Measurements from ENCODE around the gene R3HCC1L. TPM values are rescaled to one million over a fixed set of nuclear protein-coding genes. Genes with fewer than 3 reads are reported as not detected.

Gene R3HCC1L
- total RNA-seq, 6 donors from 2014 or later: 13.2 to 24.1 (median 16.3) TPM

GRCh38 chr10:98272656-98273055, 138.2 kb downstream of the R3HCC1L start:
- Histone ChIP-seq H3K4me3 (no peak overlapping the region), H3K9me3 (no peaks in the 10 kb centered on the region), H3K27ac (no peak overlapping the region), H3K36me3 (no peaks in the 10 kb centered on the region), H3K27me3 (peaks cover 0 to 9% (median 0%) of the 10 kb centered on the region in 4 donors), H3K4me1 (peaks cover 16 to 23% (median 21%) of the 10 kb centered on the region in 4 donors)
- 74 to 79% methylated on average over 10 of the region's 10 CpGs for WGBS, 2 donors
- no peak for ATAC-seq (ENCODE audit: low FRiP score in 2 of 2)
- no peak for DNase-seq
- TF ChIP-seq POLR2A (IDR thresholded peaks at IDR 0.05) (no peak), EP300 (IDR thresholded peaks at IDR 0.05) (no peak), CTCF (IDR thresholded peaks at IDR 0.05) (no peak), POLR2AphosphoS5 (IDR thresholded peaks at IDR 0.05) (no peak)

DNA sequence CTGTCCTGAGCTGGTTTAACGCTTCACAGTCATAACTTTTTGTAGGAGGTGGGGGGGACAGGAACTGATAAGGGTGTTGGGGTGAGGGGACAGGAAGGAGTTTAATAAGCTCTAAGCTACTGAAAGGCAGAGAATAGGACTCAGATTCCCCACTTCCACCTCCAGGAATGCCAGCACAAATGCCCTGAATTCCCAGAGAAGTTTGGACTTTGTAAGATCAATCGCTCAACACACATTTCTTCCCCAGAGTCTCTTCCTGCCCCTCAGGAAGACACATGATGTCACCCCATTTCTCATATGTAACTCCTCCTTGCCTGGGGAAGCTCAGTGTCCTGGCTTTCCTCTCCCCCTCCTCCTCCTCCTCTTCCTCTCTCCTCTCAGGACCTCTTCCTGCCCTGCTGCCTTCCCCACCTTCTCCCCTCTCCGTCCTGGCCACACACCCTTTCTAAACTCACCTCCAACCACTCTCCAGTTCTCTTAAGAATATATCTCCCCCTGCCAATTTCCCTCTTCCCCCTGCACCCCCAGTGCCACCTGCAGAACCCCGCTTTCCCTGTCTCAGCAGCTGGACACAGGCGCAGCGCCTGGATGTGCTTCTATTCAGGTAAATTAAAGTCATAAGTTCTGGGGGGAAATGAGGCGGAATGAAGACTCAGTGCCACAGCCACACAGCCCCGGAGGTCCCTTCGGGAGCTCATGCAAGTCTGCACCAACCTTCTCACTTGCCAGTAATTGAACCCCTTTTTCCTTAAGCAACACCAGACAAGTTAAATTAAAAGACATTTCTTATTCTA, 138.8 kb downstream of the R3HCC1L start:
- Histone ChIP-seq H3K9me3 (no peaks in the 10 kb centered on the region), H3K4me3 (no peak overlapping the region), H3K4me1 (peaks cover 16 to 19% (median 18%) of the 10 kb centered on the region in 4 donors), H3K27ac (no peak overlapping the region), H3K27me3 (peaks cover 0 to 3% (median 0%) of the 10 kb centered on the region in 4 donors), H3K36me3 (no peaks in the 10 kb centered on the region)
- TF ChIP-seq POLR2A (IDR thresholded peaks at IDR 0.05) (no peak), EP300 (IDR thresholded peaks at IDR 0.05) (no peak), CTCF (IDR thresholded peaks at IDR 0.05) (no peak), POLR2AphosphoS5 (IDR thresholded peaks at IDR 0.05) (no peak)
- 79 to 80% methylated on average over 9 of the region's 9 CpGs for WGBS, 2 donors
- ATAC-seq (ENCODE audit: low FRiP score in 2 of 2) (no peak), DNase-seq (no peak)

DNA sequence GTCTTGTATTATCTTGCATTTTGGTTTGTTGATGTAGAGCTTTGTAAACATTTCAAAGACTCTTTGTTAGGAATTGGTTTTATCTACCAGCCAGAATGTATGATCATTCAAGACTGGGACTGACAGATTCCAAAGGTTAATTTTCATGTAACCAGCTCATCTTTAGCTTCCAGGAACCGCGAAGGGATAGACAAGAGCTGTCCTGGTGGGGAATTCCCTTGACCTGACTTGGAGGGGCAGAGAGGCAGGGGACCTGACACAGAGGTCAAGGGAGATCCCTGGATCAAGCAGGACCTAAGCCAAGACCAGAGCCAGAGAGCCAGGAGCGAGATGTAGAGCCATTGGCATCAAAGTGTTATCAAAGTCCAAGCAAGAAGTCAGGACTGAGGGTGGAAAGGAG, 140.1 kb downstream of the R3HCC1L start:
- 86 to 97% methylated on average over 3 of the region's 3 CpGs for WGBS, 2 donors
- ATAC-seq (ENCODE audit: low FRiP score in 2 of 2): no peak

GRCh38 chr10:98276311-98276710, 141.9 kb downstream of the R3HCC1L start:
- no peak for DNase-seq
- WGBS, 2 donors: 75 to 93% methylated on average over 3 of the region's 3 CpGs
- no peaks in the 10 kb centered on the region for H3K36me3 ChIP-seq

More for the DNA sequence above, 140.1 kb downstream of the R3HCC1L start:
- Histone ChIP-seq H3K27ac (no peak overlapping the region), H3K4me1 (peaks cover 4 to 7% (median 6%) of the 10 kb centered on the region in 4 donors), H3K27me3 (no peaks in the 10 kb centered on the region), H3K9me3 (no peaks in the 10 kb centered on the region), H3K36me3 (no peaks in the 10 kb centered on the region), H3K4me3 (no peak overlapping the region)
- TF ChIP-seq CTCF (IDR thresholded peaks at IDR 0.05): no peak
- TF ChIP-seq POLR2AphosphoS5 (IDR thresholded peaks at IDR 0.05): no peak
- TF ChIP-seq EP300 (IDR thresholded peaks at IDR 0.05): no peak
- no peak for TF ChIP-seq POLR2A (IDR thresholded peaks at IDR 0.05)
- no peak for DNase-seq

More at GRCh38 chr10:98276311-98276710, 141.9 kb downstream of the R3HCC1L start:
- Histone ChIP-seq H3K27ac (no peak overlapping the region), H3K9me3 (no peaks in the 10 kb centered on the region), H3K4me1 (no peaks in the 10 kb centered on the region), H3K27me3 (no peaks in the 10 kb centered on the region), H3K4me3 (no peak overlapping the region)
- TF ChIP-seq CTCF (IDR thresholded peaks at IDR 0.05) (no peak), POLR2AphosphoS5 (IDR thresholded peaks at IDR 0.05) (no peak), EP300 (IDR thresholded peaks at IDR 0.05) (no peak), POLR2A (IDR thresholded peaks at IDR 0.05) (no peak)
- ATAC-seq (ENCODE audit: low FRiP score in 2 of 2): no peak
